HG02759 (cell line): ENCODE results near the gene MISP.

Experiments used
- ATAC-seq: cut with Tn5 transposase; IDR thresholded peaks from one replicate; pipeline ENCODE4 v1.9.1; 2021; ENCODE audit warnings: mild to moderate bottlenecking, moderate library complexity; ENCODE audit not compliant: unreplicated experiment

MISP gene

DNA sequence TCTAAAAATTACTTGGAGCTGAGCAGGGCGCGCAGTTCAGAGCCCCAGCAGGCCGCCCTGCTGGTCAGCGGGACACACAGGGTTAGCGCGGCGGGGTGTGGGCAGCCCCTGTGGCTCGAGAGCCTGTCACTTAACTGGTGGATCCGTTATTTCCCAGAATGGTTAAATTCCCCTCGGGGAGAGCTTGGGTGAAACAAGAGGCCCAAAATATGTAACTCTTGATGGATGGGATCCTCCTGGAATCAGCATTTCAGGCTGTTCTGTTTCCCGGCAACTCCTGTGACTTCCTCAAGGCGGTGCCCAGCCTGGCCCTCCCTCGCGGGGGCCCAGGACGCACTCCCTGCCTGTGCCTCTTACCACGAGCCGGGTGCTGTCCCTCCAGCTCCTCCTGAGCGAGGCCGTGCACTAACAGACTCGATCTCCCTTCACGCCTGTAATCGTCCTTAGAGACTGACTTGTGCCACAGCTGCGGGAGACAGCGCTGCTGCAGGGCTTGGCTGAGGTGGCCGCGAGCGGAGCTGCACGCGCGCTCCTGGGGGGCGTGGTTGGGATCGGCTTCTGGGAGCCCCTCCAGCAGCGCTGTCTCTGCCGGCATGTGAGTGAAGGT is 56.0 kb downstream of the MISP start:
- no peak for ATAC-seq

DNA sequence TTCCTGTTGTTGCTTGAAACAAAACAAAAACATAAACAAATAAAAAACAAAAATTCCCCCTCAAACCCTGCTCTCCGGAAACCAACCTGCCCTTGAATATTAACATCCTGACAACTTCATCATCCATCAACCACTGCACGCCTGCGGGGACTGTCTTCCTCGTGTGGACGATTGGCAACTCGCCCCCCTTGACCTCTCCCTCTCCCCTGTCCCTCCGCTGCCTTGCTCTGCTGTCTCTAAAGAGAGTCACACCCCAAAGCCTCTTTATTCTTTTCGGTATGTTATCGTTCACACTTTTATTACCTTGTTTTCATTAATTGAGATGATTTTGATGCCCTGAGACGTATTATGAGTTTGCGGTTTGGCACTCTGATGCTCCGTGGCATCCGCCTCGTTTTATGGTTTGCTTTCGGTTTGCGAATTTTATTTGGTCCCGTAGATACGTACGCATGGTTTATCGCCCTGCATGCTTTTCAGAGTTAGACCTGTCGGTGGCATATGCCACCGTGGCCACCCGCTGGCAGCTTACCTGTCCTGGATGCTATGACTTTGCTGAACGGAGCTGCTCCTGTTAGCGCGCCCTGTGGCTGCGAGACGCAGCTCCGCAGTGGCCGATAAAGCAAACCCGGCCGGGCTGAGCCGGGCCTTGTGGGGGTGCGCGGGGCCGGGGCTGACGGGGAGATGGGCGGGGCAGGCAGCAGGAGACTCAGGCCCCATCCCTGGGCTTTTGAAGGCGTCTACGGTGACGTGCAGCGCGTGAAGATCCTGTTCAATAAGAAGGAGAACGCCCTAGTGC is 56.9 kb downstream of the MISP start:
- no peak for ATAC-seq

- ATAC-seq: no peak
These were observed 57.5 kb downstream of the MISP start for GRCh38 chr19:808423-808775.

GRCh38 chr19:810077-810855 is 59.4 kb downstream of the MISP start:
- ATAC-seq: no peak

GRCh38 chr19:810883-811489 is 60.1 kb downstream of the MISP start:
- ATAC-seq: no peak

DNA sequence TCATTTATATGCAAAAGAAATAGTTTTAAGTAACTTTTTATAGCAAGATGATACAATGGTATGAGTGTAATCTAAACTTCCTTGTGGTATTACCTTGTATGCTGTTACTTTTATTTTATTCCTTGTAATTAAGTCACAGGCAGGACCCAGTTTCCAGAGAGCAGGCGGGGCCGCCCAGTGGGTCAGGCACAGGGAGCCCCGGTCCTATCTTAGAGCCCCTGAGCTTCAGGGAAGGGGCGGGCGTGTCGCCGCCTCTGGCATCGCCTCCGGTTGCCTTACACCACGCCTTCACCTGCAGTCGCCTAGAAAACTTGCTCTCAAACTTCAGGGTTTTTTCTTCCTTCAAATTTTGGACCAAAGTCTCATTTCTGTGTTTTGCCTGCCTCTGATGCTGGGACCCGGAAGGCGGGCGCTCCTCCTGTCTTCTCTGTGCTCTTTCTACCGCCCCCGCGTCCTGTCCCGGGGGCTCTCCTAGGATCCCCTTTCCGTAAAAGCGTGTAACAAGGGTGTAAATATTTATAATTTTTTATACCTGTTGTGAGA is 60.7 kb downstream of the MISP start:
- no peak for ATAC-seq

- ATAC-seq: no peak
These were observed 61.3 kb downstream of the MISP start for GRCh38 chr19:812049-812746.

DNA sequence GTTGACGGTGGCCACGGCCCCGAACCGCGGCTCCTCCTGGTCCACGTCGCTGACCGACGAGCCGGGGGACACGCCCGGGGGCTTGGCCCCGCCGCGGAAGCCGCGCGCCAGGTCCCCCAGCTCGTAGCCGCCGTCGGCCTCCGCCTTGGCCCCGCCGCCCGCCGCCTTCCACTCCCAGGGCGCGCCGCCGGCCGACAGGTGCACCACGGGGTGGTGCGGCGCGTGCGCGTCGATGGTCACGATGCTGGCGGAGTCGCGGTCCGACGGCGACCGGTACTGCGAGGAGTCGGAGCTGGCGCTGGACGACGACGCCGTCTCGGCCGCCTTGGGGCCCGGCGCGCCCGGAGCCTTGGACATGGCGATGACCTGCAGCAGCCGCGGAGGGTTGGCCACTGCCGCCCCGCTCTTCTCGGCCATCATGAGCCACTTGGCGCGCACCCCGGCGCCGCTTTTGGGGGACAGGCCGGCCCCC is 61.9 kb downstream of the MISP start:
- no peak for ATAC-seq

DNA sequence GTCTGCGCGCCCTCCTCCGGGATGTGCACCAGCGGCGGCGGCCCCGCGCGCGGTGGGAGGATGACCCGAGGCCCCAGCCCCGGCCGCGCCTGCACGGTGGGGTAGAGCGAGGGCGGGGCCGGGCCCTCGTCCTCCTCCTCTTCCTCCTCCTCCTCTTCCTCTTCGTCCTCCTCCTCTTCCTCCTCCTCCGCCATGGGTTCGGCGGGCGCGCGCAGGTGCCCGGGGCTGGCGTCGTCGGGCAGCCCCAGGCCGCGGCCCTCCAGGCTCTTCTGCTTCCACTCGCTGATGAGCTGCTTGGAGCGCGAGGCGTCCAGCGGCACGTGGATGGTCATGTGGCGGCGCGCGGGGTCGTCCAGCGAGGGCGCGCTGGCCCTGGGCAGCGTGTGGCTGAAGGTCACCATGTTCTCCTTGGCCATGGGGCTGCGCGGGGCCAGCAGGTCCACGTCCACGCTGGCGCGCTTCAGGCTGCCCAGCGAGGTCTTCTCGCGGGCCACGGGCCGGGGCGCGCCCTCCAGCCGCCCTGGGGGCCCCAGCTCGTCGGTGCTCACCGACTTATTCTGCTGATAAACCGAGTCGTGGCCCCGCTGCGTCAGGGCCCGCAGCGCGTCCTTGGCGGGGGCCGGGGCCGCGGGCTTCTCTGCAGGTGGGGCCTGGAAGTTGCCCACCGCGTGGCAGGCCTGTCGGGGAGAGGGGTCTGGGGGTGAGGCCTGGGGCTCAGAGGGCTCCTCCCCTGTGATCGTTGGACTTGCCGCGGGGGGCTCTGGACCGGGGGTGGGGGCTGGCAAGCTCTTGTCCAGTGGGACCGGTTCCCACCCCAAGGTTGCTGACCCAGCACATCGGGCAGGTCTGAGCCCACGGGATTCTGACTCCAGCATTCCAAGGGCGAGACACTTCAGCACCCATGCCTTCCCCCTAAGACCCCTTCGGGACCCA is 62.6 kb downstream of the MISP start:
- no peak for ATAC-seq
